ENCODE results near the gene PADI2. TPM values are rescaled to one million over a fixed set of nuclear protein-coding genes. Genes with fewer than 3 reads are reported as not detected.

The PADI2 gene
- 0.32 and 1.2 TPM in 2 replicates for total RNA-seq

DNA sequence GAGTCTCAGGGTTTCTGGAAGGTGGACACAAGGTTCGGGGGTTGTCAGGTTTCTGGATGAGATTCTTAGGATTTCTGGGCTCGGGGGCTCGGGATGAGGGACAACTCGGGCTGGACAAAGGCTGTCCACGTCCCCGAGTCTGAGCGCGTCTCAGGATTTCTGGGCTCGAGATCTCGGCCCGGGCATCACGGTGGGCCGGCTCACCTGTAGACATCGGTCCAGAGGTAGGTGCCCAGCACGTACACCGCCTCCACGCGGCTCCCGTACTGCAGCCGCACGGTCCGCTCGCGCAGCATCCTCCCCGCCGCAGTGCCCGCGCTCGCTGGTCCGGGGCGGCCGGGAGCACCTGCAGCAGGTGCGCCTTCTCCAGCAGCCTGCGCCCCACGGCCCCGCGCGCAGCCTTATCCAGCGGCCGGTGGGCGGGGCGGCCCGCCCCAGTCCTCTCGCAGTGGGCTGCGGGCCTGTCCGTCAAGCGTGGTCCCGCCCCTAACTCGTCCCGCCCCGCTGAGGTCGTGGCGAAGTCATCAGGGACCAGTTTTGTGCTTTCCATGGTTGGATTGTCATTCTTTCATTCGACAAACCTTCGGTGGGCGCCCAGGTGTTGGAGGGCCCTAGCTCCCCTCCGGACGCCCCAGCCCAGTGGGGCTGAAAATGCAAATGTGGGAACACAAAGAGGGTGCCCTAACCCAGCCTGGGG lies at the start of gene PADI2:
PADI2 (minus strand) TSS at position 376 of the 697 bp plus-strand sequence; CDS start at position 296, 80 bp downstream.

DNA sequence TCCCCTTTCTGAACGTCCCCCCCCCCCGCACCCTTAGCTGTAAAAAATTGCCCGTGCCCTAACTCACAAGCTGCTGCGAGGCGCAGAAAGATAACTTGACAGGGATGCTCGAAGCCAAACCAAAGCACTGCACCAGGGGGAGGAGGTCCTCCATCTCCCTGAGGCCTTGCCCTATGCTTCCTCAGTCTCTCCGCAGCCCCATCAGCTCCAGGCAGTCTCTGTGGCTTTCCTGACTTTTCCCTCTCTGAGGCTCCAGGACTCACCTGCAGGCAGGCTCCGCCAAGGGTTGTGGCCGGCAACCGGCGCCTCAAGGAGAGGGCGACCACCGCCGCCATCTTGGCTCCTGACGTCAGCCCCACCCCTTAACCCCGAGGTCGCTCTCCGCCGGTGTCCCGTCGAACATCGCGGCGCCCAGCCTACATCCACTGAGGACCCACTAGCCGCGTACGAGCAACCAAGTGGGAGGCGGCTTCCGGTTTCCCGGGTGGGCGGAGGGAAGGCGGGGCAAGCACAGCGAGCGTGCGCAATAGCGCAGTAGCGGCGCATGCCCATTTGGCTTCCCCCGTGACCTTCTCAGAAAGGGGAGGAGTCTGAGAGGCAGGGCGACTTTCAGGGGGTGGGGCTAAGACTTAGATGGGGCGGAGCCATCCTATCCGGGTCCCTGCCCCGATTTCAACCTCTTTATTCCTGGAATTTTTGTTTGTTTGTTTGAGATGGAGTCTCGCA lies 65.4 kb downstream of the PADI2 start, which contains the start of gene SDHB:
SDHB (minus strand) TSS at position 348 of the 726 bp plus-strand sequence; CDS start at position 335, 13 bp downstream.

Other genes starting within 250 kb of the PADI2 start
- gene RNU1-2, start 223.5 kb downstream of the PADI2 start, total RNA-seq = under 0.01 TPM in 2 replicates
- 17.1 and 29.4 TPM in 2 replicates for gene CROCC, start 197.5 kb downstream of the PADI2 start, total RNA-seq
- 88.9 and 99.1 TPM in 2 replicates for gene MFAP2, start 138.8 kb downstream of the PADI2 start, total RNA-seq
- gene ATP13A2, start 107.5 kb downstream of the PADI2 start, total RNA-seq = 19.6 and 28.2 TPM in 2 replicates
- 55.7 and 71.8 TPM in 2 replicates for gene SDHB, start 65.4 kb downstream of the PADI2 start, total RNA-seq
- under 0.01 and 0.12 TPM in 2 replicates for gene PADI1, start 85.7 kb upstream of the PADI2 start, total RNA-seq
- gene PADI3, start 129.6 kb upstream of the PADI2 start, total RNA-seq = 0.12 TPM in 1 of 2 replicates, not detected in the other
- gene PADI4, start 188.7 kb upstream of the PADI2 start, total RNA-seq = not detected in 2 replicates